NCI-H1105 treated with DMSO at 0.1 percent for 48 hours (cell line): ENCODE data around the gene WDR73.
"Not testable (repeated sequence)": the region's sequence is repeated elsewhere in the genome, so short reads cannot be mapped to it uniquely, and the experiment has no call there.

Experiments used
- DNase-seq: peaks from one replicate; lab custom pipeline; 2025; lab: John Stamatoyannopoulos, UW

The WDR73 gene

GRCh38 chr15:84657748-84658079, 3.6 kb upstream of the WDR73 start:
- DNase-seq, result no peak

- no peak for DNase-seq
These were observed 2.9 kb upstream of the WDR73 start for GRCh38 chr15:84656972-84657371.

GRCh38 chr15:84654689-84655453, 788 bp upstream of the WDR73 start:
- DNase-seq, result peak; percentile 72

- no peak for DNase-seq
These were observed 536 bp downstream of the WDR73 start for GRCh38 chr15:84653584-84653909.

GRCh38 chr15:84649706-84650105, 4.4 kb downstream of the WDR73 start:
- no peak for DNase-seq

GRCh38 chr15:84648539-84648938, 5.5 kb downstream of the WDR73 start:
- no peak for DNase-seq

- no peak for DNase-seq
These were observed 6.4 kb downstream of the WDR73 start for GRCh38 chr15:84647726-84648125.

GRCh38 chr15:84645997-84646396, 8.1 kb downstream of the WDR73 start:
- no peak for DNase-seq

- no peak for DNase-seq
These were observed 8.6 kb downstream of the WDR73 start for GRCh38 chr15:84645496-84645895.

- no peak for DNase-seq
These were observed 10.2 kb downstream of the WDR73 start for GRCh38 chr15:84643838-84644237.

GRCh38 chr15:84642640-84643039, 11.4 kb downstream of the WDR73 start:
- not testable (repeated sequence) for DNase-seq

GRCh38 chr15:84641871-84642270, 12.2 kb downstream of the WDR73 start:
- not testable (repeated sequence) for DNase-seq

GRCh38 chr15:84638103-84638502, 16.0 kb downstream of the WDR73 start:
- DNase-seq, result no peak

GRCh38 chr15:84634228-84634837, 19.8 kb downstream of the WDR73 start:
- DNase-seq, result no peak

GRCh38 chr15:84633311-84634227, 20.5 kb downstream of the WDR73 start:
- DNase-seq, result peak; percentile 29

GRCh38 chr15:84631706-84632272, 22.3 kb downstream of the WDR73 start:
- DNase-seq, result no peak

GRCh38 chr15:84629033-84629432, 25.1 kb downstream of the WDR73 start:
- no peak for DNase-seq

- no peak for DNase-seq
These were observed 29.0 kb downstream of the WDR73 start for GRCh38 chr15:84625123-84625522.

GRCh38 chr15:84624359-84624758, 29.7 kb downstream of the WDR73 start:
- DNase-seq, result no peak

GRCh38 chr15:84621358-84621979, 32.6 kb downstream of the WDR73 start:
- no peak for DNase-seq

GRCh38 chr15:84620626-84621025, 33.5 kb downstream of the WDR73 start:
- no peak for DNase-seq

- DNase-seq, result no peak
These were observed 37.8 kb downstream of the WDR73 start for GRCh38 chr15:84616235-84616634.
